ENCODE data around the gene SPDEF.

Gene SPDEF

GRCh38 chr6:34569361-34569973 is 13.3 kb upstream of the SPDEF start:
- TF ChIP-seq CTCF (IDR thresholded peaks at IDR 0.05; ENCODE audit: extremely low read depth, missing control alignments), result no peak
- DNase-seq (ENCODE audit: low spot score), result no peak

- no peak for DNase-seq (ENCODE audit: low spot score)
- no peak for TF ChIP-seq CTCF (IDR thresholded peaks at IDR 0.05; ENCODE audit: extremely low read depth, missing control alignments)
These were observed 12.4 kb upstream of the SPDEF start for GRCh38 chr6:34568341-34569201.

GRCh38 chr6:34566830-34567546 is 10.9 kb upstream of the SPDEF start:
- TF ChIP-seq CTCF (IDR thresholded peaks at IDR 0.05; ENCODE audit: extremely low read depth, missing control alignments), result no peak
- no peak for DNase-seq (ENCODE audit: low spot score)

GRCh38 chr6:34565722-34566137 is 9.6 kb upstream of the SPDEF start:
- DNase-seq (ENCODE audit: low spot score), result no peak
- no peak for TF ChIP-seq CTCF (IDR thresholded peaks at IDR 0.05; ENCODE audit: extremely low read depth, missing control alignments)

GRCh38 chr6:34564181-34564580 is 8.1 kb upstream of the SPDEF start:
- no peak for DNase-seq (ENCODE audit: low spot score)
- TF ChIP-seq CTCF (IDR thresholded peaks at IDR 0.05; ENCODE audit: extremely low read depth, missing control alignments), result no peak

- DNase-seq (ENCODE audit: low spot score), result no peak
- no peak for TF ChIP-seq CTCF (IDR thresholded peaks at IDR 0.05; ENCODE audit: extremely low read depth, missing control alignments)
These were observed 7.4 kb upstream of the SPDEF start for GRCh38 chr6:34563513-34563870.
